Esophagus squamous epithelium (tissue), 4 donors: ENCODE data around the gene CEP162.

Experiments used
- POLR2A ChIP-seq, 4 donors: fragments of 450-650 bp; IDR thresholded peaks; one replicate each; pipeline ENCODE4 v1.6.1; 2017; ENCODE audit warnings: antibody characterized with exemption in 4 of 4, mild to moderate bottlenecking in 4 of 4, moderate library complexity in 3 of 4
- TF ChIP-seq, protein P1 (sequence below), 6 experiments: fragments of 450-650 bp in 4 of 6; fragments of 200-600 bp in 2 of 6; sonication (generic) in 2 of 6; IDR thresholded peaks; one replicate each; pipeline ENCODE4 v1.5.1; 2016 to 2019; ENCODE audit warnings: antibody characterized with exemption in 6 of 6, mild to moderate bottlenecking in 4 of 6, moderate library complexity in 4 of 6

DNA sequence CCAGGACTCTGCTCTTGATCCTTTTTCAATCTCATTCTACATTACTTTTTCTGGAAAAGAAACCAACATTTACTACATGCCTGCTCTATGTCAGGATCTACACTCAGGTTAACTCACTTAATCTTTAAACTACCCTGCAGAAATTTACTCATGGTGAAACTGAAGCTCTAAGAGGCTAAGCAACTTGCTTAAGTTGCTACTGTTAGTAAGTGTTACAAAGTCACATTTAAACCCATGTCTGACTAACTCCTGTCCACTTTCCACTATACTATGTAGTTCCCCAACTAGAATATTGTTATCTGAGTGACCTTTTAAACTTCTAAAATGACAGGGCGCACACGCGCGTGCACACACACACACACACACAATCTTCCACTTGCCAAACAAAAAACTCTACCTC, 5.0 kb downstream of the CEP162 start:
- TF ChIP-seq, protein P1, sequence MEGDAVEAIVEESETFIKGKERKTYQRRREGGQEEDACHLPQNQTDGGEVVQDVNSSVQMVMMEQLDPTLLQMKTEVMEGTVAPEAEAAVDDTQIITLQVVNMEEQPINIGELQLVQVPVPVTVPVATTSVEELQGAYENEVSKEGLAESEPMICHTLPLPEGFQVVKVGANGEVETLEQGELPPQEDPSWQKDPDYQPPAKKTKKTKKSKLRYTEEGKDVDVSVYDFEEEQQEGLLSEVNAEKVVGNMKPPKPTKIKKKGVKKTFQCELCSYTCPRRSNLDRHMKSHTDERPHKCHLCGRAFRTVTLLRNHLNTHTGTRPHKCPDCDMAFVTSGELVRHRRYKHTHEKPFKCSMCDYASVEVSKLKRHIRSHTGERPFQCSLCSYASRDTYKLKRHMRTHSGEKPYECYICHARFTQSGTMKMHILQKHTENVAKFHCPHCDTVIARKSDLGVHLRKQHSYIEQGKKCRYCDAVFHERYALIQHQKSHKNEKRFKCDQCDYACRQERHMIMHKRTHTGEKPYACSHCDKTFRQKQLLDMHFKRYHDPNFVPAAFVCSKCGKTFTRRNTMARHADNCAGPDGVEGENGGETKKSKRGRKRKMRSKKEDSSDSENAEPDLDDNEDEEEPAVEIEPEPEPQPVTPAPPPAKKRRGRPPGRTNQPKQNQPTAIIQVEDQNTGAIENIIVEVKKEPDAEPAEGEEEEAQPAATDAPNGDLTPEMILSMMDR (IDR thresholded peaks at IDR 0.05) = no peak
- TF ChIP-seq POLR2A (IDR thresholded peaks at IDR 0.05) = no peak
